K562 (cell line): ENCODE results near the gene TMEM123. TPM values are rescaled to one million over a fixed set of nuclear protein-coding genes. Genes with fewer than 3 reads are reported as not detected.

Experiments
- ATAC-seq: fragments of 200-7000 bp; cut with Tn5 transposase; 3 replicates; pipeline ENCODE4 v1.9.1; 2020; ENCODE audit warnings: moderate library complexity
- BruUV-seq: library from RNA; stranded (reverse); fragments of 400-500 nt; replicated peaks from 2 replicates; lab custom pipeline; 2021; lab: Mats Ljungman, UMichigan
- CTCF ChIA-PET: fragments of 300-600 bp; formaldehyde crosslinking; extraction: SDS; loops from one replicate; lab custom pipeline; 2021; ENCODE audit warnings: low intra/inter-chr PET ratio; lab: Yijun Ruan, JAX
- POLR2A ChIA-PET: fragments of 300-600, 350-650 bp; sonication (Branson Sonifier 250); formaldehyde crosslinking; extraction: SDS; loops from one replicate; lab custom pipeline; 2021; ENCODE audit warnings: antibody characterized with exemption, inconsistent platforms; lab: Yijun Ruan, JAX
- DNase-seq, 4 experiments: peaks; one replicate each; pipeline versions ENCODE4 v3.0.0 to v3.0.0-alpha.2; 2011 to 2018; ENCODE audit warnings: low spot score in 3 of 4, mixed read lengths in 3 of 4; ENCODE audit errors: extremely low read depth in 1 of 4
- FAIRE-seq: peaks from 2 replicates; lab custom pipeline; 2011; peaks lifted over from hg19 to GRCh38; lab: Jason Lieb, UNC
- H2AFZ ChIP-seq: 2 replicates; pipeline ENCODE4 v1.6.0; 2011; ENCODE audit warnings: low read depth, low read length, control low read depth, inconsistent platforms
- H3K27ac ChIP-seq: fragments of 200-600 bp; 3 replicates; pipeline ENCODE4 v1.8.0; 2011; ENCODE audit warnings: low read depth, mild to moderate bottlenecking, control low read depth, inconsistent platforms, low read length, moderate library complexity, mixed read lengths; ENCODE audit errors: extremely low read depth
- H3K27me3 ChIP-seq, 2 experiments: fragments of 300-600 bp in 1 of 2; 2 replicates in 1 of 2; 3 replicates in 1 of 2; pipeline versions ENCODE4 v1.6.0 to v1.8.0; 2011; ENCODE audit warnings: inconsistent platforms in 2 of 2, low read length in 2 of 2, mild to moderate bottlenecking in 1 of 2, mixed read lengths in 1 of 2, moderate library complexity in 1 of 2; ENCODE audit not compliant: control insufficient read depth in 2 of 2, insufficient read depth in 2 of 2
- H3K36me3 ChIP-seq: fragments of 300-600 bp; 3 replicates; pipeline ENCODE4 v1.8.0; 2011; ENCODE audit warnings: mild to moderate bottlenecking, low read length, inconsistent platforms; ENCODE audit not compliant: control insufficient read depth, insufficient read depth
- H3K4me1 ChIP-seq, 2 experiments: fragments of 200-600 bp in 1 of 2; replicated peaks in 1 of 2; 2 replicates in 1 of 2; 3 replicates in 1 of 2; pipeline versions ENCODE4 v1.5.1 to v1.8.0; 2011; ENCODE audit warnings: inconsistent platforms in 2 of 2, low read length in 2 of 2, mild to moderate bottlenecking in 1 of 2, mixed read lengths in 1 of 2, moderate library complexity in 1 of 2; ENCODE audit not compliant: control insufficient read depth in 2 of 2, insufficient read depth in 2 of 2
- H3K4me2 ChIP-seq: 2 replicates; pipeline ENCODE4 v1.6.1; 2011; ENCODE audit warnings: low read length, control low read depth, inconsistent platforms, mixed read lengths; ENCODE audit not compliant: insufficient read depth
- H3K4me3 ChIP-seq: fragments of 200-600 bp; sonication (generic), shearing (Covaris generic); 2 replicates; pipeline ENCODE4 v1.5.1; 2016; ENCODE audit warnings: control low read depth, inconsistent platforms
- H3K79me2 ChIP-seq: fragments of 200-600 bp; 3 replicates; pipeline ENCODE4 v1.8.0; 2011; ENCODE audit warnings: low read length, inconsistent platforms; ENCODE audit not compliant: control insufficient read depth, insufficient read depth
- H3K9ac ChIP-seq, 2 experiments: 2 replicates each; pipeline versions ENCODE4 v1.6.0 to v1.6.1; 2011; ENCODE audit warnings: low read depth in 2 of 2, low read length in 2 of 2, control low read depth in 1 of 2, inconsistent platforms in 1 of 2, mild to moderate bottlenecking in 1 of 2, mixed read lengths in 1 of 2; ENCODE audit not compliant: insufficient read depth in 1 of 2
- H3K9me1 ChIP-seq: one replicate; pipeline ENCODE4 v1.6.0; 2011; ENCODE audit warnings: inconsistent platforms, mild to moderate bottlenecking, low read length, moderate library complexity; ENCODE audit not compliant: control insufficient read depth, insufficient read depth
- H3K9me3 ChIP-seq: replicated peaks from 2 replicates; pipeline ENCODE4 v1.5.1; 2011; ENCODE audit warnings: low read depth, low read length, inconsistent platforms; ENCODE audit not compliant: control insufficient read depth, insufficient read depth
- H4K20me1 ChIP-seq: replicated peaks from 2 replicates; pipeline ENCODE4 v1.6.1; 2011; ENCODE audit warnings: low read length, inconsistent platforms, mixed read lengths; ENCODE audit not compliant: control insufficient read depth, insufficient read depth
- BCOR ChIP-seq: fragments of 450-650 bp; IDR thresholded peaks from 2 replicates; pipeline ENCODE4 v1.6.1; 2016
- KDM1A ChIP-seq, 2 experiments: fragments of 450-650 bp; IDR thresholded peaks; 2 replicates each; pipeline ENCODE4 v1.6.1; 2016; ENCODE audit warnings: mild to moderate bottlenecking in 2 of 2
- POLR2A ChIP-seq: fragments of 450-650 bp; conservative IDR thresholded peaks from 2 replicates; pipeline ENCODE4 v1.6.1; 2016
- POLR2AphosphoS5 ChIP-seq: IDR thresholded peaks from 2 replicates; pipeline ENCODE4 v1.6.1; 2011; ENCODE audit warnings: mild to moderate bottlenecking, low read depth, low read length, moderate library complexity; ENCODE audit not compliant: control insufficient read depth, insufficient read depth
- SRSF9 ChIP-seq: fragments of 200-400 bp; formaldehyde crosslinking; IDR thresholded peaks from 2 replicates; pipeline ENCODE4 v1.6.1; 2017; ENCODE audit warnings: low read depth, low read length, borderline replicate concordance
- SUPT5H ChIP-seq: fragments of 450-650 bp; IDR thresholded peaks from 2 replicates; pipeline ENCODE4 v1.6.1; 2016
- TBP ChIP-seq: optimal IDR thresholded peaks from 2 replicates; pipeline ENCODE3; 2011; ENCODE audit warnings: low read depth, low read length, improper control_type of control experiment
- TCFL5 ChIP-seq: fragments of 250-450 bp; sonication (Bioruptor Pico); conservative IDR thresholded peaks from 2 replicates; pipeline ENCODE4 v1.6.1; 2021; ENCODE audit warnings: mild to moderate bottlenecking, moderate library complexity, matching md5 sums
- ZNF165 ChIP-seq: fragments of 250-450 bp; sonication (Bioruptor Pico); IDR thresholded peaks from 2 replicates; pipeline ENCODE4 v1.4.0; 2020; ENCODE audit warnings: borderline replicate concordance
- ZNF696 ChIP-seq: fragments of 250-450 bp; sonication (Bioruptor Pico); conservative IDR thresholded peaks from 2 replicates; pipeline ENCODE4 v1.4.0; 2020; ENCODE audit warnings: mild to moderate bottlenecking, moderate library complexity
- WGBS: fragments of 100-300 bp; shearing (Covaris generic); methylation state at CpG from one replicate; pipeline ENCODE4 v1.1.6; 2016; ENCODE audit warnings: low coverage, mixed read lengths; ENCODE audit not compliant: insufficient coverage; ENCODE audit errors: missing lambda C conversion rate; 5-methylcytosine and 5-hydroxymethylcytosine counted together
- in situ Hi-C: fragments of 300-500 bp; cut with MboI; formaldehyde crosslinking; loops from 4 replicates; pipeline ENCODE4 v1.15.0; 2018; ENCODE audit warnings: inconsistent platforms, mixed read lengths
- intact Hi-C: fragments of 100-400 bp; cut with micrococcal nuclease; formaldehyde crosslinking; loops from 2 replicates; pipeline ENCODE4 v1.14.2; 2022
- polyA plus RNA-seq, 8 experiments: library from polyadenylated mRNA; depleted of rRNA in 4 of 8; stranded (reverse) in 5 of 8; unstranded in 3 of 8; fragments of >200 nt; fragmentation: Nextera tagmentation in 2 of 8; fragmentation: Illumina TruSeq in 1 of 8; extraction: Ambion mirVana in 2 of 8; extraction: Trizol in 1 of 8; gene quantifications; 2 replicates each; pipeline versions ENCODE4 v1.2.1 to v1.2.3, GENCODE V29; 2011 to 2014; ENCODE audit warnings: inconsistent platforms in 1 of 8, missing spikeins in 1 of 8
- total RNA-seq, 7 experiments: library from RNA; depleted of rRNA in 6 of 7; stranded (reverse); fragments of >200 nt in 6 of 7; fragmentation: Illumina TruSeq in 2 of 7; extraction: Trizol in 2 of 7; gene quantifications; 2 replicates each; pipeline versions ENCODE4 v1.2.1 to v1.2.3, GENCODE V29; 2011 to 2021; ENCODE audit warnings: low replicate concordance in 1 of 7
- TF ChIP-seq, protein P1 (sequence below): fragments of 250-450 bp; sonication (Bioruptor Pico); IDR thresholded peaks from 2 replicates; pipeline ENCODE4 v1.4.0; 2020; ENCODE audit warnings: borderline replicate concordance
- TF ChIP-seq, protein P2 (sequence below): sonication (generic); formaldehyde crosslinking; IDR thresholded peaks from 2 replicates; pipeline ENCODE4 v1.8.1; 2022; ENCODE audit warnings: missing genetic modification reagents

The TMEM123 gene
- total and polyA plus RNA-seq, 9 of the 15 experiments (the other 6 are each of a cell fraction or from before 2014, with no cell fraction given), result 19.8 to 344 (median 82.4) TPM

DNA sequence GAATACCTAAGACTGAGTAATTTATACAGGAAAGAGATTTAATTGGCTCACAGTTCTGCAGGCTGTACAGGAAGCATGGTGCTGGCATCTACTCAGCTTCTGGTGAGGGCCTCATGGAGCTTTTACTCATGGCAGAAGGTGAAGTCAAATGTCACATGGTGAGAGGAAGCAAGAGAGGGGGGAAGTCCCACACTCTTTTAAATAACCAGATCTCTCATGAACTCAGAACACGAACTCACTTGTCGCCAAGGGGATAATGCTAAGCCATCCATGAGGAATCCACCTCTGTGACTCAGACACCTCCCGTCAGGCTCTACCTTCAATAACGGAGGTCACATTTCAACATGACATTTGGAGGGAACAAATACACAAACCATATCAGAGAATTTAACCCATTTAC, 63.3 kb downstream of the TMEM123 start (continued):
- TF ChIP-seq, protein P1, sequence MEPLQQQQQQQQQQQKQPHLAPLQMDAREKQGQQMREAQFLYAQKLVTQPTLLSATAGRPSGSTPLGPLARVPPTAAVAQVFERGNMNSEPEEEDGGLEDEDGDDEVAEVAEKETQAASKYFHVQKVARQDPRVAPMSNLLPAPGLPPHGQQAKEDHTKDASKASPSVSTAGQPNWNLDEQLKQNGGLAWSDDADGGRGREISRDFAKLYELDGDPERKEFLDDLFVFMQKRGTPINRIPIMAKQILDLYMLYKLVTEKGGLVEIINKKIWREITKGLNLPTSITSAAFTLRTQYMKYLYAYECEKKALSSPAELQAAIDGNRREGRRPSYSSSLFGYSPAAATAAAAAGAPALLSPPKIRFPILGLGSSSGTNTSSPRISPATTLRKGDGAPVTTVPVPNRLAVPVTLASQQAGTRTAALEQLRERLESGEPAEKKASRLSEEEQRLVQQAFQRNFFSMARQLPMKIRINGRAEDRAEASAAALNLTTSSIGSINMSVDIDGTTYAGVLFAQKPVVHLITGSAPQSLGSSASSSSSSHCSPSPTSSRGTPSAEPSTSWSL (CRISPR knock-in tag), result no peak
- TF ChIP-seq ZNF165 (no peak), KDM1A (IDR thresholded peaks at IDR 0.05) (no peak), SRSF9 (no peak)
- TF ChIP-seq, protein P2, sequence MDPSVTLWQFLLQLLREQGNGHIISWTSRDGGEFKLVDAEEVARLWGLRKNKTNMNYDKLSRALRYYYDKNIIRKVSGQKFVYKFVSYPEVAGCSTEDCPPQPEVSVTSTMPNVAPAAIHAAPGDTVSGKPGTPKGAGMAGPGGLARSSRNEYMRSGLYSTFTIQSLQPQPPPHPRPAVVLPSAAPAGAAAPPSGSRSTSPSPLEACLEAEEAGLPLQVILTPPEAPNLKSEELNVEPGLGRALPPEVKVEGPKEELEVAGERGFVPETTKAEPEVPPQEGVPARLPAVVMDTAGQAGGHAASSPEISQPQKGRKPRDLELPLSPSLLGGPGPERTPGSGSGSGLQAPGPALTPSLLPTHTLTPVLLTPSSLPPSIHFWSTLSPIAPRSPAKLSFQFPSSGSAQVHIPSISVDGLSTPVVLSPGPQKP (CRISPR knock-in tag), result no peak

DNA sequence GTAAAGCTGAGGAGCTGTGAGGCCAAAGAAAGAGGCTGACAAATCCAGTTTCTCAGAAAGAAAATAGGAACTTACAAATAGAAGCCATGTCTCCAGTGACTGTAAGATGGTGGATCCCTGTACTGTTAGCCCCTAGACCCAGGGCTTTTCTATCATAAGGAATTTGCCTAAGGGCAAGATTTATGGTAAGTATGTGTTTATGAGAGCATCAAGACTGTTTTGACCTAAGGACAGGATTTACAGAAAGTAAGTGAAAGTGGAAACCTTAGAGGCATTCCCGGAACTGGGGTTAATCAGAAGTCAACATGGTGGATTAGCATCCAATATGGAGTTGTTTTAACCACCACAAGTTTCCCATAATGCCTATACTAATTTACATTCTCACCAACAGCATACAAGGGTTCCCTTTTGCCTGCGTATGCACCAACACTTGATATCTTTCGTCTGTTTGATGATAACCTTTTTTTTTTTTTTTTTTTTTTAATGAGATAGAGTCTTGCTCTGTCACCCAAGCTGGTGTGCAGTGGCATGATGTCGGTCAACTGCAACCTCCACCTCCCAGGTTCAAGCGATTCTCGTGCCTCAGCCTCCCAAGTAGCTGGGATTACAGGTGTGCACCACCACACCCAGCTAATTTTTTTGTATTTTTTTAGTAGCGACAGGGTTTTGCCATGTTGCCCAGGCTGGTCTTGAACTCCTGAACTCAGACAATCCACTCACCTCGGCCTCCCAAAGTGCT, 65.4 kb downstream of the TMEM123 start:
- Histone ChIP-seq H3K36me3 (peaks cover 17% of the 10 kb centered on the region), H3K9ac (no peak overlapping the region), H3K9me1 (no peaks in the 10 kb centered on the region), H3K79me2 (no peaks in the 10 kb centered on the region), H3K27me3 (no peaks in the 10 kb centered on the region)
- WGBS, result 65% methylated on average over 7 of the region's 8 CpGs
- ChIA-PET POLR2A (interaction anchor here (1.1 kb wide), 1 partner anchor 11 kb away, joined by 3 read pairs; no protein-coding TSS in a partner anchor), CTCF (no interaction called here)
- ATAC-seq, result no peak
- in situ Hi-C loops, result no loop called here
- intact Hi-C loops, result loop anchor here (5.0 kb wide), 1 partner anchor 65 kb away; the partner anchor contains the start of gene TMEM123
- TF ChIP-seq BCOR, result peak; percentile 46
- TF ChIP-seq ZNF696, result no peak
- peak; percentile 44 for TF ChIP-seq SUPT5H
- TF ChIP-seq POLR2A, result peak; percentile 75
- TF ChIP-seq TBP, result peak; percentile 68
- no peak for TF ChIP-seq TCFL5 (CRISPR knock-in tag)
- peak; percentile 64 for TF ChIP-seq POLR2AphosphoS5
- TF ChIP-seq, all 486 proteins: peak for 5
- peaks cover 3% of the 10 kb centered on the region; the same call in 1 of the 2 replicates for H3K9me3 ChIP-seq
- no peaks in the 10 kb centered on the region for H4K20me1 ChIP-seq
- H3K4me3 ChIP-seq, result no peak overlapping the region
- H2AFZ ChIP-seq, result no peak overlapping the region
- peak overlapping the region; percentile 76; the same call in 2 of the 3 replicates for H3K27ac ChIP-seq
- DNase-seq, result no peak
- H3K4me2 ChIP-seq, result no peak overlapping the region
- H3K4me1 ChIP-seq, result peaks cover 21 to 44% of the 10 kb centered on the region in 2 experiments; a peak in 4 of 5 replicates
- BruUV-seq, result no TSS peak
- FAIRE-seq, result no peak
